SK-N-MC (cell line): ENCODE measurements around the gene SPN.

Experiments used
- EZH2 ChIP-seq: fragments of 200-600 bp; sonication (generic); IDR thresholded peaks from one replicate; pipeline ENCODE4 v1.6.1; 2017; ENCODE audit warnings: antibody characterized with exemption
- POLR2AphosphoS5 ChIP-seq: IDR thresholded peaks from 2 replicates; pipeline ENCODE4 v1.6.1; 2012; ENCODE audit warnings: mild to moderate bottlenecking, low read depth, low read length, borderline replicate concordance

- TF ChIP-seq EZH2 (no peak), POLR2AphosphoS5 (no peak)
These were observed 19.5 kb upstream of the SPN start for GRCh38 chr16:29643596-29643995.
